Astrocyte of the cerebellum (primary cell): Measurements from ENCODE around the gene KCNA1.

ENCODE experiments used
- DNase-seq: peaks from one replicate; pipeline ENCODE4 v3.0.0-alpha.2; 2011; ENCODE audit warnings: low read depth
- H3K4me3 ChIP-seq: 2 replicates; pipeline ENCODE4 v1.5.1; 2011; ENCODE audit warnings: mild to moderate bottlenecking, low read depth, low read length, moderate library complexity
- in situ Hi-C: cut with HindIII; loops from 2 replicates; pipeline ENCODE4 v1.10.0; 2017; ENCODE audit warnings: low sequenced_read_pairs
- TF ChIP-seq, protein P1 (sequence below): IDR thresholded peaks from 2 replicates; pipeline ENCODE4 v1.5.1; 2012; ENCODE audit warnings: low read length, low read depth, moderate library complexity, mild to moderate bottlenecking; ENCODE audit errors: missing control alignments

Gene KCNA1

DNA sequence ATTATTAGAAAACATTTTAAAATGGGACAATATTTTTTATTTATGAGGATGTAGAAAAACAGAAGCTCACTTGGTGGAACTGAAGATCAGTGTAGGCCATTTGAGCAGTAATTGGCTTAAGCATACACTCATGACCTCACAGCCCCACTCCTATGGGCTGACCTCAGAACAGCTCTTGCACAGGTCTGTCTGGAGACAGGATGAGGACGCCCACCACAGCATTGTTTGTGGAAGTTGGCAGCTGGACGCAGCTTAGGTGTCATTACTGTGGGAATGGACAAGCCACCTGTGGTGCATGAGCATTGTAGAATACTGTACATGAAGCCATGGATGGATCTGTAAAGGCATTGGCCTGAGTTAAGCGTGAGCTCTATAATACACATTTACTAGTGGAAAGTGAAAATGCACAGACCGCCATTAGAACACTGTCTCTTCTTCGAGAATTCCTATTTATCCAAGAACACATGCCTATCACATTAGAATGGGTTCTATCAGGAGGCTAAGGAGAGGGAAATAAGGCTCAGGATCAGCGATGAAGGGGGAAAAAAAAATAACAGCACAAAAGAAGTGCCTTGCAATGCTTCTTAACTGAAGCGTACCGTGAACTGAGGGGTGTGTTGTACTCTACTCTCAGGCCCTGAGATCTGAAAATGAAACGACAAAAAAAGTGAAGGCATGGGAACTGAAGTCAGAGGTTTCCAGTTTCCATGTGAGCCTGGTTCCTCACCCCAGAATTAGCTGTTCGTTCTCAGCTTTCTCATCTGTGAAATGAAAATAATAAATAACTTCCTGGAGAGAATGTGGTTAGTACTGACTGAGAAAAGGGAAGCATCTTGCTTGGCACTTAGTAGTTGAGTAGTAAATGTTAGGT, 33.6 kb downstream of the KCNA1 start:
- DNase-seq = no peak
- no peak overlapping the region for H3K4me3 ChIP-seq
- in situ Hi-C loops = no loop called here
- TF ChIP-seq, protein P1, sequence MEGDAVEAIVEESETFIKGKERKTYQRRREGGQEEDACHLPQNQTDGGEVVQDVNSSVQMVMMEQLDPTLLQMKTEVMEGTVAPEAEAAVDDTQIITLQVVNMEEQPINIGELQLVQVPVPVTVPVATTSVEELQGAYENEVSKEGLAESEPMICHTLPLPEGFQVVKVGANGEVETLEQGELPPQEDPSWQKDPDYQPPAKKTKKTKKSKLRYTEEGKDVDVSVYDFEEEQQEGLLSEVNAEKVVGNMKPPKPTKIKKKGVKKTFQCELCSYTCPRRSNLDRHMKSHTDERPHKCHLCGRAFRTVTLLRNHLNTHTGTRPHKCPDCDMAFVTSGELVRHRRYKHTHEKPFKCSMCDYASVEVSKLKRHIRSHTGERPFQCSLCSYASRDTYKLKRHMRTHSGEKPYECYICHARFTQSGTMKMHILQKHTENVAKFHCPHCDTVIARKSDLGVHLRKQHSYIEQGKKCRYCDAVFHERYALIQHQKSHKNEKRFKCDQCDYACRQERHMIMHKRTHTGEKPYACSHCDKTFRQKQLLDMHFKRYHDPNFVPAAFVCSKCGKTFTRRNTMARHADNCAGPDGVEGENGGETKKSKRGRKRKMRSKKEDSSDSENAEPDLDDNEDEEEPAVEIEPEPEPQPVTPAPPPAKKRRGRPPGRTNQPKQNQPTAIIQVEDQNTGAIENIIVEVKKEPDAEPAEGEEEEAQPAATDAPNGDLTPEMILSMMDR = no peak

DNA sequence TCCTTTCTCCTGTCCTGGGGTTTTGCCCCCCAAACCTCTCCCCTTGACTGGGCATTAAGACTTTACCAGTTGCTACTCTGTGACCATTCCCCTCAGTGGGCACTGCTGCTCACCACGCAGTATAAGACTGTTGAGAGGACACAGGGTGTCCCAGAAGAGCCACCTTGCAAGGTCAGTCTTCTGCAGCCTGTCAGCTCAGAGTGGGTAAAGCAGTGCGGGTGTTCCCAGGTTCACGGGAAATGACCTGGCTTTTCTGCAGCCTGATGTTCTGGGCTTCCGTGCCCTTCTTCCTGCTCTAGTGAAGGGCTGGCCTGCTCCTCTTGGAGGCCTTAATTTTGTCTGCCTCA, 34.2 kb downstream of the KCNA1 start:
- no peak overlapping the region for H3K4me3 ChIP-seq
- in situ Hi-C loops = no loop called here
- DNase-seq = no peak
- TF ChIP-seq, protein P1 = no peak

- TF ChIP-seq, protein P1 = no peak
- H3K4me3 ChIP-seq = no peak overlapping the region
- in situ Hi-C loops = no loop called here
- no peak for DNase-seq
Measured at GRCh38 chr12:4947253-4947652, 37.5 kb downstream of the KCNA1 start.

DNA sequence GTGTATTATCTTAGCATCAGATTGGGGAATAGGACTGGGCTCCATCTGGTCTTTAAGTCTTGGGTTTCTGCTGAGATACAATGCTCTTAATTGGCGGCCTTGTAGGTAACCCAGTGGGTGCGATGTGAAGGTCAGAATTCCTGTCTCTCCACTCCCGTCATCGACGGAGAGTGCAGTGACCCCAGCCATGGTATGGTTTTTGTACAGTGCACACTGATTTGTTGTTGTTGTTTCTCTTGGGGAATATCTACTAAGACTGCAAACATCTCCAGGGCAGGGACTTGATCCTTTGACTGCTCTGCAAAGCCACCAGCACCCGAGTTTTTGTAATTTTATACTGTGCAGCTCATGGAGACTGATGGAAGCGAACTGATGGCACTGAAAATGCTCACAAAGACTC, 41.4 kb downstream of the KCNA1 start:
- TF ChIP-seq, protein P1 = no peak
- in situ Hi-C loops = no loop called here
- H3K4me3 ChIP-seq = no peak overlapping the region
- DNase-seq = no peak

GRCh38 chr12:4951601-4952000, 41.9 kb downstream of the KCNA1 start:
- TF ChIP-seq, protein P1 = no peak
- in situ Hi-C loops = no loop called here
- H3K4me3 ChIP-seq = no peak overlapping the region
- DNase-seq = no peak

- TF ChIP-seq, protein P1 = no peak
- in situ Hi-C loops = no loop called here
- H3K4me3 ChIP-seq = no peak overlapping the region
- DNase-seq = no peak
Measured at GRCh38 chr12:4954621-4955354, 45.1 kb downstream of the KCNA1 start.
